ENCODE data around the gene NCK1.

Gene NCK1

DNA sequence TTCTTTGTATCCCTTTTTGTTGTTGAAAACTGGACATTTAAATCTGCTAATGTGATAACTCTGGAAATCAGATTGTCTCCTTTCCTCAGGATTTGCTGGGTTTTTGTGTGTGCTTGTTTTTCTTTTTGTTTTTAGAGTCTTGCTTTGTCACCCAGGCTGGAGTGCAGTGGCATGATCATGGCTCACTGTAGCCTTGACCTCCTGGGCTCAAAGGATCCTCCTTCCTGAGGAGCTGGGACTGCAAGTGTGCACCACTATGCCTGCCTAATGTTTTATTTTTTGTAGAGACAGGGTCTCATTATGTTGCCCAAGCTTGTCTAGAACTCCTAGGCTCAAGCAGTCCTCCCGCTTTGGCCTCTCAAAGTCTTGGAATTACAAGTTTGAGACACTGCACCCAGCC is 51.2 kb downstream of the NCK1 start:
- no peak for DNase-seq

DNA sequence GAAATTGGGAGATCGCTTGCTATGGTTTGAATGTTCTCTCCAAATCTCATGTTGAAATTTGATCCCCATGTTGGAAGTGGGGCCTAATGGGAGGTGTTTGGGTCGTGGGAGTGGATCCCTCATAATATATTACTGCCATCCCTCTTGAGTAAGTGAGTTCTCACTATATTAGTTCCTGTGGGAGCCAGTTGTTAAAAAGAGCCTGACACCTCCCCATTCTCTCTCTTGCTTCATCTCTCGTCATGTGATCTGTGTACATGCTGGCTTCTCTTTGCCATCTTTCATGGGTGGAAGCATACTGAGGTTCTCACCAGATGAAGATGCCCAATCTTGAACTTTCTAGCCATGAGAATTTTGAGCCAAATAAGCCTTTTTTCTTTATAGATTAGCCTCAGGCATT is 52.7 kb downstream of the NCK1 start:
- no peak for DNase-seq

DNA sequence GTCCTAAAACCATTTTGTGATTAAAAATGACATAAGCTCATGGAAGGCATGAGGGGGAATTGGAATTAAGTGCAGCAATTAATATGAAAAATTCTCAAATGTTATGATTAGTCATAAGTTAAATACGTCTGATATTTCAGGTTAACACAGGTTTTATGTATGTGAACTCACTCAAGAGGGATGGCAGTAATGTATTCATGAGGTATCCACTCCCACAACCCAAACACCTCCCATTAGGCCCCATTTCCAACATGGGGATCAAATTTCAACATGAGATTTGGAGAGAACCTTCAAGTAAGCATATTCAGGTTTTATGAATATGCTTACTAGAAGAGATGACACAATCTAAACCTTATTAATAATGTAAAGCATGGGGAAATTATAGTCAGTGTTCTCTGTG is 54.2 kb downstream of the NCK1 start:
- DNase-seq, result no peak

DNA sequence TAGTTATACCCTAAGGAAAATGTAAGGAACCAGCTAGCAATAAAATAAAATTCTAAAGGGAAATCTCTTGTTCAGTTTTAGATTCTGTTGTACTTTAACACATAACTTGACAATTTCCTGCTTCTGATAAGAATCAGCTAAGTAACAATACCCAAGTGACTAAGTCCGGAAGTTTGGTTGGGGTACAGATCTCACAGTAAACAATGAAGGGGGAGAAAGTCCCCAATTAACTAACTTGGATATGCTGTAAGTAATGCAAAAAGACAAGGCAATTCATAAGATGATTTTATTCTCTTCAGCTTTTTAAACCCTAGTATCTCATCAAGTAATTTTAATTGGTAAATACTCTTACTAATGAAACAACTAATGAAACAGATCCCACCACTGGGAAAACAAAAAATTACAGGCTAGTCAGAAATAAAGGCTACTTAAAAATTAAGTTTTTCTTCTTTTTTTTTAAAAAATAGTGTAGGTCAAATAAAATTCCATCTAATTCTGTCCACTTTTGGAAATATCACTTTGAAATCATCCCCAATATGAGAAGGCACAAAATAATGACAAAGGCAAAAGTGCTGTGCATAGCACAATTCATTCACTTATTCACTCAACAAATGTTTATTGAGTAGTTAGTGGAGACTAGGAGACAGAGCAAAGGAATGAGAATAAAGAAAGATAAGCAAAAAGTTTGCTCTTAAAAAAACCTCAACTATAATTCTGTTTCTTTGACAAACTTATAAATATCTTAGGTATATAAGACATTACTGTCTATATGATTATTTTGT is 58.0 kb downstream of the NCK1 start:
- DNase-seq, result no peak

DNA sequence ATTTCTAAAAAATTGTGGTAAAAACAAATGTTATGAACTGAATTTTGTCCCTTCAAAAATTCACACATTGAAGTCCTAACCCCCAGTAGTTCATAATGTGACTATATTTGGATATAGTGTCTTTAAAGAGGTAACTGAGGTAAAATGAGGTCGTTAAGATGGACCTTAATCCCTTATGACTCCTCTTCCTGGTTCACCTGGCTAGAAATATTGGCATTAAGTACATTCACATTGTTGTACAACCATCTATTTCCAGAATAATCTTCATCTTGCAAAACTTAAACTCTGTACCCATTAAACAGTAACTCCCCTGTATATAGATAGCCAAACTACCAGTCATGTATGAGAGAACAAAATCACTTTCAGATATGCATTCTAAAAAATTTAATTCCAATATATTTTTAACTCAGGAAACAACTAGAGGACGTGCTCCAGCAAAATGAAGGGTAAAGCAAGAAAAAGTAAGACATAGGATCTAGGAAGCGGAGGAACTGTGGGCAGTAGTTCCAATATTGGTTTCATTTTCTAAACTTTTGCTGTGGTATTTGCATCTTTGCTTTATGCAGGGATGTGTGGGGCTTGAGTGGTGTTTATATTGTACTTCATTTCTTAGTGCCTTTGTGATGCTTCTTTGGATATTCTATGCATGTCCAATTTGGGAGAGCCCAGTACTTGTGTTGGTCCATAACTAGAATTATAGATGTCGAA is 59.0 kb downstream of the NCK1 start:
- DNase-seq, result no peak

DNA sequence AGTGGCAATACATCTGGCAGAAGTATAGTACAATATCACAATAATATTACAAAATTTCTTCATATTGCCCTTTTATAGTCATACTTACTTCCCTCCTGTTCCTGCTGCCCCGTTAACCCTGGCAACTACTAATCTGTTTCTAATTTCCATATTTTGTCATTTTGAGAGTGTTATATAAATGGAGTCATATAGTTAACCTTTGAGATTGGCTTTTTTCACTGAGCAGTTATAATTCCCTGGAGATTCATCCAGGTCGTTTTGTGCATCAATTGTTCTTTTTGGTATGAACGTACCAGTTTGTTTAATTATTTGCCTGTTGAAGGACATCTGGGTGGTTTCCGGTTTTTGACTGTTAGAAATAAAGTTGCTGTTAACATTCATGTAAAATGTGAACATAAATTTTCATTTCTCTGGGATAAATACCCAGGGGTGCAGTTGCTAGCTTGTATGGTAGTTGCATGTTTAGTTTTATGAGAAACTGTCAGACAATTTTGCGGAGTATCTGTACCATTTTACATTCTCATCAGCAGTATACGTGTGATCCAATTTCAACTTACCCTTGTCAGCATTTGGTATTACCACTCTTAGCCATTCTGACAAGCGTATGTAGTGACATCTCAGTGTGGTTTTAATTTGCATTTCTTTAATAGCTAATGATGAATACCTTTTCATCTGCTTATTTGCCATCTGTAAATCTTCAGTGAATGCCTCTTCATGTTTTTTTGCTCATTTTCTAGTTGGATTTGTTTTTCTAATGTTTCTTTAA is 63.6 kb downstream of the NCK1 start:
- no peak for DNase-seq

DNA sequence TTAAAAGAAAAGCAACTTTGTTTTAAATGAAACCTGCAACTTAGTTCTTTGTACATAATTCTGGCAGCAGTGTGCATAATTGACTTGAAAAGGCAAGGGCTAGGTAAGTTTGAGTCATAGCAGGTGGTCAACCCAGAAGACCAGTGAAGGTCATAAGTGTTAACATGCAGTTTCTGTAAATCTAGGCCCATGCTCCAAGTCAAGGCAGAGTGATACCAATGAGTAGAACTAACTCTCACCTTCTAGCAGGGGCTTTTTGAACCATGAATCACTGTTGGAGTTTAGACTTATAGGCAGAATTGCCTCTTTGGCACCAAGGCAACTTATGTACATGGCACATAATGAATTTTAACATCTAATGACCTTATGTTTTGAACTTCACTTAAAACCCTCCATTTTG is 66.2 kb downstream of the NCK1 start:
- DNase-seq, result no peak

DNA sequence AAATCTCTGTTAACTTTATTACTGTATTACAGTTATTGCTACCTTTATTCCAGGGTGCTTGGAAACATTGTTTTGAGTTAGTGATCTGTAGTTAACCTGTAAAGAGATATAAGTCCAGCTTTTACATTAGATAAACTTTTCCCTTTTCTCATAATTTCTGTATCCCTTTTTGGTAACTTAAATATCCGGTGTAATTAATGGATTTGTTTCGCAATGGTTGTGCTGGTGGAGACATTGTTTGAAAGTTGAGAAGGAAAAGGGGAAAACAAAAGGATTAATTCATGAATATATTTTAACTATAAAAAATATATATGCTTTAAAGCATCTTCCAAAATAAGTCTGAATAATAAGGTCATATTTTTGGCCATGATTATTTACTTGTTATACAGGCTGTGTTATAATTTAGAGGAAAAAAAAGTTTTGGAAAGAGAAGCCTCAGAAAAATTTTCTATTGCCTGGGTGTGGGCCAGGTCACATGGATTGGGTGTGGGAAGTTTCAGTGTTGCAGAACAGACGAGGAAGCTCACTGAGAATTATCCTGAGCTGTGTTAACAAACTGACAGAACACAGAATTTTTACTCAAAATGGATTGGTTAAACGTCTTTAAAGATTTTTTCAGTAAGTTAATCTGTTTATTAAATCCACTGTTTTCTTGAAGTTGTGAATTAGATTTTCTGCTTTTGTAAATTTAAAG is 68.1 kb downstream of the NCK1 start:
- no peak for DNase-seq

DNA sequence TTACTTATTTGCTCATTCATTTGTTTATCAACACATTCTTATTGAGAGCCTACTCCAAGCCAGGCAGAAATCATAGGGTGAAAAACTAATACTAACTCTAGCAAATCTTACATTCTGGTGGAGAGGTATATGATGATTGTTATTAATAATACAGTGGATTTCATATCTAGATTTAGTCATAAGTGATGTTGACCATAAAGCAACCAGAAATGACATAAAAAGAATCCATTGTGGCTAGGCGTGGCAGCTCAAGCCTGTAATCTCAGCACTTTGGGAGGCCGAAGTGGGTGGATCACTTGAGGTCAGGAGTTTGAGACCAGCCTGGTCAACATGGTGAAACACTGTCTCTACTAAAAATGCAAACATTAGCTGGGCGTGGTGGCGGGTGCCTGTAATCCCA is 69.6 kb downstream of the NCK1 start:
- no peak for DNase-seq

DNA sequence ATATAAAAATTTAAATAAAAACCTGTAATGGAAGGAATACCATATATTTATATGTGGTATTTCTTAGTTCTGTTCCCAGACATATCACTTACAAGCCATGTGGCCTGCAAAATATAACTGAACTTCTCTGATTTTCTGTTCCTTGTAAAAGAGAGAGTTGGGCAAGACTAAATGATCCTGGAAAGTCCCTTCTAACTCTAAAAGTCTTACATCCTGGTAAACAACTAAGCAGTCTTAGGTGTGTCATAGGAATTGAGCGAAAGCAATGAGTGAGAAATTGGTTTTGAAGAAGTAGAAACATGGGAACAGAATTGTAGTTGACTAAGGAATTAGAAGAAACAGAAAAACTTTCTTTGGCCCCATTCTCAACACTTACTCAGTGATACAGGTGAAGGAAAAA is 70.5 kb downstream of the NCK1 start:
- DNase-seq, result no peak

DNA sequence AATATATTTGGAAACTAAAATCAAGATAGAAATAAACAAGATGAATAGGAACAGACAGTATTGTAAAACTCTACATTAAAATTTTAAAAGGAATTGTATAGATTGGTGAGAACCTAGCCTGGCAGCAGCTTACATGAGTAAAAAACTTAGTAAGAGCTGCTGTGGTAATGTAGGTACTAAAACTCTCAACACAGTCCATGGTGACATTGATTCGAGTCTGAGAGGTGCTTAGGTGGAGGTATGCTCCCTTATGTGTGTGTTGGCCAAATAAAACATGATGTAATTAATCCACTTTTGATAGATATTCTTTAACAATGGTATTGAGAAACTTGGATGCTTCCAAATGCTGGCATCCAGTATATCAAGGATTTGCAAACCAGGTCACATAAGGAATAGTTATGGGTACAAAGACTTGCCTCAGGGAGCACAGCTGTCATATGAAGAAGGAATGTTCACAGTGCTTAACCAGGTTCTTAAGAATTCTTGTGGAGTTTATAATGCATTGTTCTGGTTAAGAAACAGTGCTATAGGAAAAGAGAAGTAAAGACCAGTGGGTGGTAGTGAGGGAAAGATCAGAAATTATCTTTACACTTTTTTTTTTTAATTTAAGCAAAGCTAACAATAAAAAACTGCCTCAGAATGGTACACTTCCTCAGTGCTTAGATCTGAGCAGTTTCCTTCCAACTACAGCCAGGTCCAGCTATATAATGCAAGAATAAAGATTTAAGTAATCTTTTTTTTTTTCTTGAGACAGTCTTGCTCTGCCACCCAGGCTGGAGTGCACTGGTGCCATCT is 71.2 kb downstream of the NCK1 start:
- DNase-seq, result no peak

DNA sequence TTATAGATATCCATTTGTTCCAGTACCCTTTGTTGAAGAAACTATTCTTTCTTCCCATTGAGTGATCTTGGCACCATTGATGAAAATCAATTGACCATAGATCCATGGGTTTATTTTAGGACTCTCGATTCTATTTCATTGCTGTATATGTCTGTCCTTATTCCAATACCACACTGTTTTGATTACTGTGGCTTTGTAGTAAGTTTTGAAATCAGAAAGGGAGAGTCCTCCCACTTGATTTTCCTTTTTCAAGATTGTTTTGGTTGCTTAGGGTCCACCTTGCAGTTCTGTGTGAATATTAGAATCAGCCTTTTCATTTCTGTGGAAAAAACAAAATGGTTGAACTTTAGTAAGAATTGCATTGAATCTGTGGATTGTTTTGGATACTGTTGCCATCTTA is 75.2 kb downstream of the NCK1 start:
- DNase-seq, result no peak

DNA sequence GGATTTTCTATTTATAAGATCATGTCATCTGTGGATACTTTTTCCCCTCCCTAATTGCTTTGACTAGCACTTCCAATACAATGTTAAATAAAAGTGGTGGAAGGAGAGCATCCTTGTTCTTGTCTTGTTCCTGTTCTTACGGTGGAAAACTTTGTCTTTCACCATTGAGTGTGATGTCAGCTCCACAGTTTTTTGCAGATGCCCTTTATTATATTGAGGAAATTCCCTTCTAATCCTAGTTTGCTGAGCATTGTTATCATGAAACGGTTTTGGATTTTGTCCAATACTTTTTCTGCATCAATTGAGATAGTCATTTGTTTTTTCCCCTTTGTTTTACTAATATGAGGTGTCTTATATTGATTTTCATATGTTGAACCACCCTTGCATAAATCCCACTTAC is 75.8 kb downstream of the NCK1 start:
- no peak for DNase-seq

DNA sequence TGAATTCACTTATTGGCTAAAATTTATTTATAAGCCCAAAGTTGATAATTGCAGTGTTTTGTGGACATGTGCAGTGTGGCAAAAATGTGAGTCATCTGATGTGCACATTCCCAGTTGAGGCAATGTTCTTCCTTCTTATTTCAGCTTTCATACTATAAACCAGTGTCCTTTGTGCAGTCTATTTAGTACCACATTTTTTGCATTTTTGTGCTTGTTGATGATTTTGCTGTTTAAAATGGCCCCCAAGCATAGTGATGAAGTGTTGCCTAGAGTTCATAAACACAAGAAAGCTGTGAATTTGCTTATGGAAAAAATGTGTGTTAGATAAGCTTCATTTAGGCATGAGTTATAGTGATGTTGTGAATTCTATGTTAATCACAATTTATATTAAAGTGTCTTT is 76.3 kb downstream of the NCK1 start:
- no peak for DNase-seq

DNA sequence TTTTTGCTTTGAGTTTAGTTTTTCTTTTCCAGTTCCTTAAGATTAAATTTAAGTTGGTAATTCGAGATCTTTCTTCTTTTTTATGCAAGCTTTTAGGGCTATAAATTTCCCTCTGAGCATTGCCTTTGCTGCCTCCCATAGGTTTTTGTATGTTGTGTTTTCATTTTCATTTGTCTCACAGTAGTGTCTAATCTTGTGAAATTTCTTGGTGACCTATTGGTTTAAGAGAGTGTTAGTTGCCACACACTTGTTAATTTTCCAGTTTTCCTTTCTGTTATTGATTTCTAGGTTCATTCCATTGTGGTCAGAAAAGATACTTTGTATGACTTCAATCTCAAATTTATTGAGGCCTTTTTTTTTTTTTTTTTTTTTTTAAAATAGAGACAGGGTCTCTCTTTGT is 77.5 kb downstream of the NCK1 start:
- no peak for DNase-seq

DNA sequence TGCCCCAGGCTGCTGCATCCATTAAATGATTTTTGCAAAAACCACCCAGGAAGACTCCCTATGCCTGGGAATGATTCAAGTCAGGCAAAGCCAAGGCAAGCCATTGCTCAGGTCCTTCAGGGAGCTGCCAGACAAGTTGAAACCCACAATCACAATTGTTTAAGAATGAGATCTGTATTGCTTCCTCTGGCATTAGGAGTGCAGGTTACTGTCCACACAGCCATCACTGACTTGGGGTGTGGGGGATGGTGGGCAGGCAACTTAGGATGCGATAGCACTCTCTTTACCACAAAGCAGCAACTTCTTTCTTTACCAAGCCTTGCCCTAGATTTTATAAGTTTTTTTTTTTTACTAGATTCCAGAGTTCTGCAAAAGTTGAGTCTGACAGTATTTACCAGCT is 80.8 kb downstream of the NCK1 start:
- no peak for DNase-seq

DNA sequence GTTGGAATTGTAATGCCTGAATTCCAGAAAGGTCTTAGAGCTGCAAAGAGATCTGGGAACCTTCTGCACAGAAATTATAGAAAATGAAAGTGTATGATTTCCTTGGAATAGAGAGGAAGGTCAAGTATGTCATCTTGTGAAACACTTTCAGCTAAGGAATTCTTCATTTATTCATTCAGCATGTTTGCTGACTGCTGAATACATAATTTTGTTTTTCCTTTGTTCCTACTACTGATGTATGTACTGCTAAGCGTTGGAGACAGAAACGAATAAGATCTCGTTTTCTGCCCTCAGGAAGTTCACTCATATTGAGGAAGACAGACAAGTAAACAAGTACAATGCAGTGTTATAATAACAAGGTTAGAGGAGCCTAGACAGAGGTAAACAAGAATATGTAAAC is 81.4 kb downstream of the NCK1 start:
- no peak for DNase-seq

DNA sequence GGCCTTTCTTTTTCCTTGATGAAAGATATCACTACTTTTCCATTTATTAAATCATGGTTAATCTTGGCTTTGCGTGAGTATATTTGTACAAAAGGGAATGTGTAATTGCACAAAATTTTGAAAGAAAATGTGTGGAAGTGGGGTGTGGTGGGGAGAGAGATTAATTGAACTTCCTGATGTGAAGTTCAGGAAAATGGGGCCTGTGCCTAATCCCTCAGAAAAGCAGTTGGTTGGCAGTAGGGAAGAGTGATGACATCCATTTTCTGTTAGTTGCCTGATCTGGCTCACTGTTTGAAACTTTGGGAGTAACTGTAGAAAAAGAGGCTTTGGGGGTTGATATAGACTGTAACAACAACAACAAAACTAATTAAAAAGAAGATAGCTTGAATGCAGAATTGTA is 85.0 kb downstream of the NCK1 start:
- no peak for DNase-seq

DNA sequence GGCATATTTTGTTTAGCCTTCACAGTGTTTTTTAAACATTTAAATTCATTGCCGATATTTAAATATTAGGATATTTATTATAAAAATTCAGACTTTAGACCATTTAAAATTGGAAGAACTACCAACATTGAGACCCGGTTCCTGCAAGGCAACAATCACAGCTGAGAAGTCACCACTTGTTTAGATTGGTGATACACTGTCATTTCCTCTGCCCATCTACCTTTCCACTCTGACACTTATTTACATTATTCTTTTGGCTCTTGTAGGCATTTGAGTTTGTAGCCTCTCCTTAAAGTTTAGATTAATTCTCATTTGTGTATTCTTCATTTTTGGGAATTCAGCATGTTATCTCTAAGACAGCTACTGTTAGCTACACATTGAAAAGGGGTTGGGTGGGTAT is 85.5 kb downstream of the NCK1 start:
- DNase-seq, result no peak

DNA sequence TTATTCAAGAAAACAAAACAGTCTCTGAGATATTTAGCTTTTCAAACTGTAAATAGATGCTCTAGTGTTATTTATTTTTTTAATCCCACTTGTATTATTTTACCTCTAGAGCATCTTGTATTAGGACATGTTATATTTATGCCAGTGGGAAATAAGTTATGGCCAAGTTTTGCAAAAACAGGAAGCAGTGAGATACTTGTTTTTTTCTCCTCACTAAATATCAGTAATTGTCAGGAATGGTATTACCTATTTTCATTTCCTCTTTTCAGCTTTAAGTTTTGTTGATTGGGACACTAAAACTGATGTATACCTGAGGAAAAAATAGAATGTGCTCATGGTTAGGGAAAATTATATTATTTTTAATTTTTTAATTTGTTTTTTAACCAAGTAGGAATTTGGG is 87.1 kb downstream of the NCK1 start:
- DNase-seq, result no peak

DNA sequence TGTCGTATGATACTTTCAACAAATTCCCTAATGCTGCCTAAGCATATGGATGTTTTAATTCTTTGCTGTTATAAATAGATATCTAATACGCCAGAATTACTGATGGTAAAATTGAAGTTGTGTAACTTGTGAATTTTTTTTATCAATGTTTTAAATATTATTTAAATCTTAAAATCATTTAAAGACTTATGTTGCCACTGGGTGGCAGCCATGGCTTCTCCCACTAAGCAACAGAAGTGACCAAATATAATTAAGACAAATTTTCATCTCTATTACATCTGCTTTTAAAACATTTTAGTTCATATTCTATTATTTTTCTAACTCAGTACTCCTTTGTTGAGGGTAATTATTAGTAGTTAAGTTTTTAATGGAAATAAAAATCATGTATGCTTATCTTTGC is 87.7 kb downstream of the NCK1 start:
- DNase-seq, result no peak

DNA sequence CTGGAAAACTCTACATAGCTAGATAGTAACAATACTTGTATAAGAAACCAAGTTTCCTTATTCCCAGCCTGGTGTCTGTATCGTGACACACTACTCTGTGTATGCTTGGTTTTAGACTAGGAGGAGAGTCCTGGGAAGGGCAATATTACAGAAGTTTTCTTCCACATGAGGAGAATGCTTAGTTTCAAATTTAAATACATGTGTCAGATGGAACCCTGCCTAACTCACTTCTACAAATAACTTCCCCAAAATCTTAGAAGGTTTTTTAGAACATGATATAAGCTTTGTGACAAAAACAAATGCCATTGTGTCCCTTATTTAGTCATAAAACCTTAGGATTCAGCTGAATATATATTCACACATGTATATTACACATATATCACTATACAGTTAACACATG is 88.6 kb downstream of the NCK1 start:
- no peak for DNase-seq

DNA sequence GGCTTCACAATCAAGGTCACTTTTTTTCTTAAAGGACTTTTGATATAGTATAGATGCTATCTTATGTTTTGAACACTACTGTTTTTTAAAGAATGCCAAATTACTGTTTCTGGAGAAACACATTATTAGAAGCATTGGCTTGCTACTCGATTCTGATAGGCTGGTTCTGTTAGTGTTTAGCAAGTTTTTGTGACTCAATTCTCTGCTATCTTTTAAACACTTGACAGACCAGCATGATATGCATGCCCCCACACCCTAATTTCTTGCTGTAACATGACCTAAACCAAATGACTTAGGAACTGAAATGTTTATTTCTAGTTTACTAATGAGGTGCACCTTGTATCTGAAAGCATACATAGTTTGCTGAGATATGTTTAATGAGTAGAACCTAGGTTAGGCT is 90.3 kb downstream of the NCK1 start:
- no peak for DNase-seq

Data from activated CD4-positive, CD25-positive, alpha-beta regulatory T cell treated with anti-CD3 and anti-CD28 coated beads, Interleukin-2, amount 50 U/mL, for 72 hours (primary cell).